ENCODE measurements around the gene TEX22. TPM values are rescaled to one million over a fixed set of nuclear protein-coding genes. Genes with fewer than 3 reads are reported as not detected.
A peak's percentile ranks its signal among the peaks of the same experiment; 100 is the strongest.

Gene TEX22
- polyA plus RNA-seq, 3 donors = 0.52 to 2.2 (median 0.57) TPM

DNA sequence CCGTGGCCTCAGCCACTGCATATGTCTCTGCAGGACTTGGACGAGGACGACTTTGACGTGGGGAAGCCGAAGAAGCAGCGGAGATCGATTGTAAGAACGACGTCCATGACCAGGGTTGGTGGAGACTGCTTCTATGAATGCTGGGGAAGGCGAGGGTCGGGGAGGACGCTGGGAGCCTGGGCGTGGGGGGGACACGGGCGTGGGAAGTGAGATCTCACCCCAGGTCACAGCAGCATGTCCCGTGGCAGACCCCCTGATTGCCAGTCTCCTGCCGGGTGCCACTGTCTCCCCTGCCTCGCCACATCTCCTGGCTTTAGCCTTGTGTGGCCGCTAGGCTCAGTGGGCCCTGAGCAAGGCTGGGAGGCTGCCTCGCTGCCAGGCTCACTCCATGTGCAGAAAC, 29.9 kb upstream of the TEX22 start:
- Histone ChIP-seq H3K4me3 (replicated peaks in 1 of 3; ENCODE audit: low read depth in 2 of 3, low read length in 3 of 3) (no peak overlapping the region), H3K27me3 (ENCODE audit: control insufficient read depth in 2 of 2, insufficient read depth in 2 of 2, low read length in 2 of 2) (peaks cover 0 to 4% of the 10 kb centered on the region in 2 donors), H2AFZ (ENCODE audit: insufficient read depth, low read depth, low read length, poor library complexity, severe bottlenecking) (no peak overlapping the region), H3K36me3 (replicated peaks in 1 of 2; ENCODE audit: control insufficient read depth in 1 of 2, insufficient read depth in 2 of 2, low read length in 2 of 2) (peaks cover 15 to 23% of the 10 kb centered on the region in 2 donors), H3K79me2 (ENCODE audit: insufficient read depth, low read length) (no peaks in the 10 kb centered on the region), H3K4me1 (ENCODE audit: control insufficient read depth in 1 of 2, insufficient read depth in 2 of 2, low read length in 2 of 2) (peaks cover 3 to 6% of the 10 kb centered on the region in 2 donors), H3K9ac (ENCODE audit: insufficient read depth, low read length, poor library complexity, severe bottlenecking) (no peak overlapping the region), H3K4me2 (replicated peaks; ENCODE audit: extremely low read depth, low read length, poor library complexity, severe bottlenecking) (no peak overlapping the region), H4K20me1 (ENCODE audit: insufficient read depth, low read length) (peaks cover 6% of the 10 kb centered on the region), H3K27ac (ENCODE audit: low read depth in 1 of 2, low read length in 2 of 2) (no peak overlapping the region), H3K9me3 (replicated peaks in 1 of 2; ENCODE audit: control insufficient read depth in 1 of 2, insufficient read depth in 1 of 2, low read length in 2 of 2) (no peaks in the 10 kb centered on the region)
- peaks cover 0 to under 1% (median 0%) of the 10 kb centered on the region in 7 donors for H3K9me3 Mint-ChIP-seq
- TF ChIP-seq, protein P1, sequence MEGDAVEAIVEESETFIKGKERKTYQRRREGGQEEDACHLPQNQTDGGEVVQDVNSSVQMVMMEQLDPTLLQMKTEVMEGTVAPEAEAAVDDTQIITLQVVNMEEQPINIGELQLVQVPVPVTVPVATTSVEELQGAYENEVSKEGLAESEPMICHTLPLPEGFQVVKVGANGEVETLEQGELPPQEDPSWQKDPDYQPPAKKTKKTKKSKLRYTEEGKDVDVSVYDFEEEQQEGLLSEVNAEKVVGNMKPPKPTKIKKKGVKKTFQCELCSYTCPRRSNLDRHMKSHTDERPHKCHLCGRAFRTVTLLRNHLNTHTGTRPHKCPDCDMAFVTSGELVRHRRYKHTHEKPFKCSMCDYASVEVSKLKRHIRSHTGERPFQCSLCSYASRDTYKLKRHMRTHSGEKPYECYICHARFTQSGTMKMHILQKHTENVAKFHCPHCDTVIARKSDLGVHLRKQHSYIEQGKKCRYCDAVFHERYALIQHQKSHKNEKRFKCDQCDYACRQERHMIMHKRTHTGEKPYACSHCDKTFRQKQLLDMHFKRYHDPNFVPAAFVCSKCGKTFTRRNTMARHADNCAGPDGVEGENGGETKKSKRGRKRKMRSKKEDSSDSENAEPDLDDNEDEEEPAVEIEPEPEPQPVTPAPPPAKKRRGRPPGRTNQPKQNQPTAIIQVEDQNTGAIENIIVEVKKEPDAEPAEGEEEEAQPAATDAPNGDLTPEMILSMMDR (IDR thresholded peaks at IDR 0.05) = no peak
- no peak overlapping the region for H3K4me3 Mint-ChIP-seq
- H3K27ac Mint-ChIP-seq = peak overlapping the region in 1 of 7 donors; percentile 66
- WGBS (ENCODE audit: insufficient coverage) = 98% methylated on average over 20 of the region's 20 CpGs
- H3K4me1 Mint-ChIP-seq = peaks cover 10% of the 10 kb centered on the region
- H3K27me3 Mint-ChIP-seq (ENCODE audit: low read depth in 3 of 3) = peaks cover 6 to 16% (median 14%) of the 10 kb centered on the region in 3 donors
- DNase-seq = no peak
- intact Hi-C loops (cut with micrococcal nuclease) = no loop called here
- peaks cover 18 to 27% of the 10 kb centered on the region in 2 donors for H3K36me3 Mint-ChIP-seq

DNA sequence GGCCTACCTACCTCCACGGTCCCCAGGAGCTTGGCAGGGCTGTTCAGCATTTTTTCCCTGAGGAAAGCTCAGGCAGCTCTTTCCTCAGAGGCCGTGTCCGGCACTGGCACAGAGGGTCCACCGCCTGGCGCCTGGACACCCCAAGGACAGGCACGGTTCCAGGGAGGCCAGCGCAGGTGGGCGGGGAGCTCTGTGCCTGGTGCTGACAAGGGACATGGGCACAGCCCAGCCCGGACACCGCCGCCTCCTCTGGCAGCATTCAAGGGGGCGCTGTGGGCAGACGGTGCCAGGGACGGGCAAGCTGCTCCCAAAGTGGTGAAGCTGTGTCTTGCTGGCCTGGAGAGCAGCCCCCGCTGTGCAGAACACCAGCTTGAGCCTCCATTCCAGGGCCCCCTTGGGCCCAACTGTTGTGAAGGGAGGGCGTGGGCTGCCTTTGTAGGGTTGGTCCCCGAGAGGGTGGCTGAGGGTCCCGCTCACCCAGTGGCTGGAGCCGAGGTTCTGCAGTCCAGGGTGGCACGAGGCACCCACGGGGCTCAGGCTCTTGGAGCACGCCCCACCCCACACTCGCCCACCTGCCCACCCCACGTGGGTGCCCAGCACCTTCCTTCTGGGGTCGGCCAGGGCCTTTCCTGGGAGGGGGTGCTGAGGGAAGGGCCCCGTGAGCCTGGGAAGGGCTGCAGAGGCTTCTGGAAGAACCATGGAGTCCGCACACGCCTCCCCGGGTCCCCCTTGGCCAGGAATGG, 29.3 kb upstream of the TEX22 start:
- peaks cover 13 to 27% of the 10 kb centered on the region in 2 donors for H3K36me3 Mint-ChIP-seq
- Histone ChIP-seq H3K4me1 (ENCODE audit: control insufficient read depth in 1 of 2, insufficient read depth in 2 of 2, low read length in 2 of 2) (peaks cover 3 to 6% of the 10 kb centered on the region in 2 donors), H3K9ac (ENCODE audit: insufficient read depth, low read length, poor library complexity, severe bottlenecking) (no peak overlapping the region), H3K27ac (ENCODE audit: low read depth in 1 of 2, low read length in 2 of 2) (no peak overlapping the region), H2AFZ (ENCODE audit: insufficient read depth, low read depth, low read length, poor library complexity, severe bottlenecking) (no peak overlapping the region), H3K4me2 (replicated peaks; ENCODE audit: extremely low read depth, low read length, poor library complexity, severe bottlenecking) (no peak overlapping the region), H4K20me1 (ENCODE audit: insufficient read depth, low read length) (peaks cover 6% of the 10 kb centered on the region), H3K36me3 (replicated peaks in 1 of 2; ENCODE audit: control insufficient read depth in 1 of 2, insufficient read depth in 2 of 2, low read length in 2 of 2) (peaks cover 15 to 23% of the 10 kb centered on the region in 2 donors), H3K79me2 (ENCODE audit: insufficient read depth, low read length) (no peaks in the 10 kb centered on the region), H3K4me3 (replicated peaks in 1 of 3; ENCODE audit: low read depth in 2 of 3, low read length in 3 of 3) (no peak overlapping the region), H3K27me3 (ENCODE audit: control insufficient read depth in 2 of 2, insufficient read depth in 2 of 2, low read length in 2 of 2) (no peaks in the 10 kb centered on the region), H3K9me3 (replicated peaks in 1 of 2; ENCODE audit: control insufficient read depth in 1 of 2, insufficient read depth in 1 of 2, low read length in 2 of 2) (no peaks in the 10 kb centered on the region)
- peaks cover 0 to 2% (median 0%) of the 10 kb centered on the region in 7 donors for H3K9me3 Mint-ChIP-seq
- H3K4me1 Mint-ChIP-seq = peaks cover 6% of the 10 kb centered on the region
- no peak overlapping the region for H3K4me3 Mint-ChIP-seq
- TF ChIP-seq, protein P1 (IDR thresholded peaks at IDR 0.05) = no peak
- no peak overlapping the region for H3K27ac Mint-ChIP-seq
- intact Hi-C loops (cut with micrococcal nuclease) = no loop called here
- peaks cover 5 to 10% (median 7%) of the 10 kb centered on the region in 3 donors for H3K27me3 Mint-ChIP-seq (ENCODE audit: low read depth in 3 of 3)
- DNase-seq = no peak
- WGBS (ENCODE audit: insufficient coverage) = 97% methylated on average over 23 of the region's 29 CpGs
